Upper lobe of right lung (tissue), 1 donor: Measurements from ENCODE around the gene SLC29A2. TPM values are rescaled to one million over a fixed set of nuclear protein-coding genes. Genes with fewer than 3 reads are reported as not detected.

Experiments used
- ATAC-seq: fragments of 200-7000 bp; cut with Tn5 transposase; one replicate; pipeline ENCODE4 v1.9.1; 2020; ENCODE audit warnings: mild to moderate bottlenecking, moderate library complexity
- DNase-seq: peaks from one replicate; pipeline ENCODE4 v3.0.0-alpha.2; 2020
- H3K27ac ChIP-seq: fragments of 200-600 bp; one replicate; pipeline ENCODE4 v1.8.0; 2022
- H3K27me3 ChIP-seq: fragments of 200-600 bp; one replicate; pipeline ENCODE4 v1.8.0; 2022; ENCODE audit warnings: mild to moderate bottlenecking
- H3K36me3 ChIP-seq: fragments of 200-600 bp; one replicate; pipeline ENCODE4 v1.8.0; 2022
- H3K4me1 ChIP-seq: fragments of 200-600 bp; one replicate; pipeline ENCODE4 v1.8.0; 2022
- H3K4me3 ChIP-seq: fragments of 200-600 bp; one replicate; pipeline ENCODE4 v1.8.0; 2022; ENCODE audit warnings: mild to moderate bottlenecking
- H3K9me3 ChIP-seq: fragments of 200-600 bp; one replicate; pipeline ENCODE4 v1.8.0; 2022
- intact Hi-C: fragments of 100-400 bp; cut with DNase I; formaldehyde crosslinking; loops from one replicate; pipeline ENCODE4 v1.11.0; 2022
- total RNA-seq: library from RNA; stranded (reverse); fragmentation: NEBNext Ultra II Directional; extraction: Animal tissue kit (Norgen Biotek cat#: 25700); gene quantifications from one replicate; pipeline ENCODE4 v1.2.1, GENCODE V29; 2021
- TF ChIP-seq, protein P1 (sequence below): fragments of 200-600 bp; IDR thresholded peaks from one replicate; pipeline ENCODE4 v1.8.0; 2022; ENCODE audit warnings: antibody characterized with exemption
- donor health status: DM: no; HTN: yes; CAD: no; lungs with severe emphysema.

SLC29A2 gene
- total RNA-seq, 1 donor from 2014 or later, result 14.2 TPM

DNA sequence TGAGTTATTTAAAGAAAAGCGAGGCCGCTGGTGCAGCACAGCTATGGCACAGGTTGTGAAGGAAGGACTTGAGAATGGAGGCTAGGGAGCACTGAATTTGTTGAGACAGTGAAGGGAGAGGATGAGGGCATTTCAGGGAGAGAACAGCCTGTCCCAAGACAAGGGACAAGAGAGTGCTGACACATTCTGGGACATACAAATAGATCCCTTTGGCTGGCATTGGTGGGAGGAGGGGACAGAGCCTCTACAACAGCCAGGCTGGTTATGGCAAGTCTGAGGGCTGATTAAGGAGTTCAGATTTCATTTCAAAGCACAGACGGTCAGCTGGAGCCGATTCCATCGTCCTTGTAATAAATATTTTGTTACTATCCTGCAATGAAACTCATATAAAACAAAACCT, 1.7 kb upstream of the SLC29A2 start:
- no peak overlapping the region for H3K27ac ChIP-seq
- peaks cover 5% of the 10 kb centered on the region for H3K27me3 ChIP-seq
- ATAC-seq (no peak), DNase-seq (no peak)
- TF ChIP-seq, protein P1, sequence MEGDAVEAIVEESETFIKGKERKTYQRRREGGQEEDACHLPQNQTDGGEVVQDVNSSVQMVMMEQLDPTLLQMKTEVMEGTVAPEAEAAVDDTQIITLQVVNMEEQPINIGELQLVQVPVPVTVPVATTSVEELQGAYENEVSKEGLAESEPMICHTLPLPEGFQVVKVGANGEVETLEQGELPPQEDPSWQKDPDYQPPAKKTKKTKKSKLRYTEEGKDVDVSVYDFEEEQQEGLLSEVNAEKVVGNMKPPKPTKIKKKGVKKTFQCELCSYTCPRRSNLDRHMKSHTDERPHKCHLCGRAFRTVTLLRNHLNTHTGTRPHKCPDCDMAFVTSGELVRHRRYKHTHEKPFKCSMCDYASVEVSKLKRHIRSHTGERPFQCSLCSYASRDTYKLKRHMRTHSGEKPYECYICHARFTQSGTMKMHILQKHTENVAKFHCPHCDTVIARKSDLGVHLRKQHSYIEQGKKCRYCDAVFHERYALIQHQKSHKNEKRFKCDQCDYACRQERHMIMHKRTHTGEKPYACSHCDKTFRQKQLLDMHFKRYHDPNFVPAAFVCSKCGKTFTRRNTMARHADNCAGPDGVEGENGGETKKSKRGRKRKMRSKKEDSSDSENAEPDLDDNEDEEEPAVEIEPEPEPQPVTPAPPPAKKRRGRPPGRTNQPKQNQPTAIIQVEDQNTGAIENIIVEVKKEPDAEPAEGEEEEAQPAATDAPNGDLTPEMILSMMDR, result no peak
- no peaks in the 10 kb centered on the region for H3K36me3 ChIP-seq
- intact Hi-C loops, result no loop called here
- H3K9me3 ChIP-seq, result no peaks in the 10 kb centered on the region
- peaks cover 9% of the 10 kb centered on the region for H3K4me1 ChIP-seq
- H3K4me3 ChIP-seq, result no peak overlapping the region

DNA sequence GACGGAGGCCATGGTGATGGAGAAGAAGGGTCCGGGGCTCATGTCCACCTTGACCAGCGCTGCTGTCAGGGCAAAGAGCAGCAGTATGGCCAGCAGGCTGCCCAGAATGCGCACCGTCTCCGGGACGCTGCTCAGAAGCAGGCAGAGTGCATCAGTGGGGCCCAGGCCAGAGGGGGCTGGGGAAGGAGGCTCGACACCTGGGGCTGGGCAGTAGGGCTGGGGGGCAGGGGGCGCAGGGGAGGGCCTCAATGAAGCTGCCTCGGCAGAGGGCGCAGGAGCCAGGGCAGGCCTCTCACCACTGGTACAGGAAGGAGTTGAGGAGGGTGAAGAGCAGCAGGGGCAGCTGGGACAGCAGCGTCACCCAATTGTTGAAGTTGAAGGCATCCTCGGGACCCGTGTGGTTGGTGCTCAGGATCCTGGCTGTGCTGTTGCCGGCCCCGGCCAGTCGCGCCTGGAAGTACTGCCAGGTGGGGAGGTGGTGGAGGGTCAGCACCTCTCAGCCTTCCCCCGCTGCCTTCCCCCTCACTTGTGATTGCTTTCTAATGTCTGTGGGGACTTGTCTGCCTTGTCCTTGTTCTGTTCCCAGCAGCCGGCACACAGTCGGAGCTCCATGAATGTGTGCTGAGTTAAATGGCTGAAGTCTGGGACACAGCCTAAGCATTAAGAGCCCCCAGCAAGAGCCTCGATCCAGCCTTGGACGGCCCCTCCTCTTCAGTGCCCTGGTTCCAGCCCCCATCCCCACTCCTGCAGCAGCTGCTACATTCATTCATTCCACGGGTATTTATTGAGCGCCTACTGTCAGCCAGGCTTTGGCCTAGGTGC, 2.3 kb downstream of the SLC29A2 start:
- Histone ChIP-seq H3K27ac (no peak overlapping the region), H3K36me3 (no peaks in the 10 kb centered on the region), H3K4me1 (peaks cover 9% of the 10 kb centered on the region), H3K4me3 (no peak overlapping the region), H3K9me3 (no peaks in the 10 kb centered on the region), H3K27me3 (peaks cover 5% of the 10 kb centered on the region)
- DNase-seq, result no peak
- intact Hi-C loops, result no loop called here
- ATAC-seq, result no peak
- TF ChIP-seq, protein P1, result no peak

DNA sequence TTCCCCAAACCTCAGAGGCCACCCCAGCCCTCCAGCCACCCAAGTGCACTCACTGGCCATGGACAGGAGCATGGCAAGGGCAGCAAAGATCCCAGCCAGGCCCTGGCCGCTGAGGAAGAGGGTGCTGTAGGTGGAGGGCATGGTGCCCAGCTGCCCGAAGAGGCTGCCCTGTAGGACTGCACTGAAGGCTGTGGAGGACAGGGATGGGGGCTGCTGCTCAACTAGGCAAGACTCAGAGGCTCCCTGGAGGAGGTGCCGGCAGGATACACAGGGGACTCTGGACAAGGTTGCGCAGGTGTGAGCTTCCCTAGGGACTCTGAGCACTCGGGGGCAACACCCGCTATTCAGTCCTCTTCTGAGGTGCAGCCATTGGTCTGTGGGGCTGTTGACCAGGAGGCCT, 3.1 kb downstream of the SLC29A2 start:
- peaks cover 15% of the 10 kb centered on the region for H3K4me1 ChIP-seq
- intact Hi-C loops, result no loop called here
- H3K9me3 ChIP-seq, result no peaks in the 10 kb centered on the region
- TF ChIP-seq, protein P1, result no peak
- H3K27me3 ChIP-seq, result peaks cover under 1% of the 10 kb centered on the region
- no peak for ATAC-seq
- no peaks in the 10 kb centered on the region for H3K36me3 ChIP-seq
- H3K4me3 ChIP-seq, result no peak overlapping the region
- no peak overlapping the region for H3K27ac ChIP-seq
- peak; percentile 62 for DNase-seq

DNA sequence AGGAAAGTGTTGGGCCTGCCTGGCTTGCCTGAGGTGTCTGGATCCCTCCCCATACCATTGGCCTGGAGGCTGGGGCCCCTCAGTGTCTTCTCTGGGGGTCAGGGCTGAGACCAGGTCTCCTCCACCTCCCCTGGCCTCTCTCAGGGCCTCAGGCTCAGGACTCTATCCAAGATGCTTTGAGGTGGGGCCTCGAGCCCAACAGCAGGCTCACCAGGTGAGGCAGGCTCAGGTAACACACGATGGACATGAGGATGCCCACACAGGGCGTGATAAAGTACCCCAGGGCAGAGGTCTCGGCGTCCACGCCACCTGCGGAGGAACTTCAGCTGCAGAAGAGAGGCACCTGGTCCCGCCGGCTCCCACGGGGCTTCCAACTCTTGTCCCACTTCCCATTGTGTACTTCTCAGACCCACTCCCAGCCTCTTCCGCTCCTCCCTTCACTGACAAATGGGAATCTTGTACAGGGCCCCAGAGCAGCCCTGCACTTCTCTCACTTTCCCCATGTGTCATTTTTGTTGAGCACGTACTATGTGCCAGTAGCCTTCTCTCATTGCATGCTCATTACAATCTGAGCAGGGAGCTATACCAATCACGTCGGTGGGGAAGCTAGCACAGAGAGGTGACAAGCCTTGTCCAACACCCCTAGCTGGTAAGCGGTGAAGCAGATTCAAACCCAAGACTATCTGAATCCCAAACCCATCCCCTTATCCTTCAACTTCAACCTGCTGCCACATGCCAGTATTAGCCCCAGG, 3.8 kb downstream of the SLC29A2 start:
- Histone ChIP-seq H3K9me3 (no peaks in the 10 kb centered on the region), H3K4me1 (peaks cover 22% of the 10 kb centered on the region), H3K27me3 (no peaks in the 10 kb centered on the region), H3K27ac (no peak overlapping the region), H3K36me3 (no peaks in the 10 kb centered on the region), H3K4me3 (no peak overlapping the region)
- DNase-seq (peak; percentile 56), ATAC-seq (no peak)
- intact Hi-C loops, result no loop called here
- TF ChIP-seq, protein P1, result no peak

DNA sequence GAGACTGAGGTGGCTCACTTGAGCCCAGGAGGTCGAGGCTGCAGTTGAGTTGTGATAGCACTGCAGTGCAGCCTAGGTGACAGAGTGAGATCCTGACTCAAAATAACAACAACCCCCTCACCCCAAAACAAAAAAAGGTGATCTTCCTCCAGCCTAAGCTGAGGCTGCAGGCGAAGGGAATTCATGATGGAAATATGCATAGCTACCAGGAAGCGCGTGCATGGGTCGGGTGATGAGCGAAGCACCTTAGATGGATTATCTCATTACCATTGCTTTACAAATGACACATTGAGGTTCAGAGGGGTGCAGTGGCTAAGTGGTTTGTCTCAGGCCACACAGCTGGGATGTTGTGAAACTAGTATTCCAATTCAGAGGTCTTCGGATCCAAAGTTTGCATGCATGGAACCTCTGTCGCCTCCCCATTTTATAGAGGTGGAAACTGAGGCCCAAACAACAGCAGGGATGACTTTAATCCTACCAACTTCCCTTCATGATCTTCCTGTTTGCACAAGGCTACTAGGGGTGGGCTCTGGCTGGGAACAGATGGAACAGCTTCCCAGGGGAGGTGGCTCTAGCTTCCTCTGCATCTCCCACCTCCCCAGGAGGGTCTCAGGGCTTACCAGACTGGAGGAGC, 4.6 kb downstream of the SLC29A2 start:
- DNase-seq (no peak), ATAC-seq (no peak)
- no peaks in the 10 kb centered on the region for H3K27me3 ChIP-seq
- no peak overlapping the region for H3K4me3 ChIP-seq
- TF ChIP-seq, protein P1, result no peak
- H3K27ac ChIP-seq, result no peak overlapping the region
- H3K4me1 ChIP-seq, result peaks cover 22% of the 10 kb centered on the region
- H3K36me3 ChIP-seq, result no peaks in the 10 kb centered on the region
- no peaks in the 10 kb centered on the region for H3K9me3 ChIP-seq
- intact Hi-C loops, result no loop called here
